IMR-90 (cell line): ENCODE data around the gene NFASC.

Source experiments
- CHD1 ChIP-seq: IDR thresholded peaks from 2 replicates; pipeline ENCODE4 v1.6.1; 2012; ENCODE audit warnings: low read depth, low read length, improper control_type of control experiment
- CTCF ChIP-seq: conservative IDR thresholded peaks from 2 replicates; pipeline ENCODE4 v1.5.1; 2012; ENCODE audit warnings: mild to moderate bottlenecking, low read depth, low read length, improper control_type of control experiment
- MAZ ChIP-seq: IDR thresholded peaks from 2 replicates; pipeline ENCODE4 v1.6.1; 2012; ENCODE audit warnings: low read depth, mild to moderate bottlenecking, low read length, improper control_type of control experiment, moderate library complexity, borderline replicate concordance
- POLR2A ChIP-seq: IDR thresholded peaks from 2 replicates; pipeline ENCODE4 v1.6.1; 2012; ENCODE audit warnings: mild to moderate bottlenecking, low read depth, low read length
- RAD21 ChIP-seq: IDR thresholded peaks from 2 replicates; pipeline ENCODE4 v1.6.1; 2012; ENCODE audit warnings: low read length, improper control_type of control experiment
- SMC3 ChIP-seq: fragments of 150-350 bp; IDR thresholded peaks from 2 replicates; pipeline ENCODE4 v1.6.1; 2016; ENCODE audit warnings: low read depth, mild to moderate bottlenecking, antibody characterized with exemption, low read length, moderate library complexity

GRCh38 chr1:204873714-204874113 is 3.1 kb downstream of the NFASC start:
- TF ChIP-seq POLR2A (no peak), SMC3 (no peak), CTCF (no peak), CHD1 (no peak), MAZ (no peak), RAD21 (no peak)
